Activated CD4-positive, alpha-beta T cell treated with anti-CD3 and anti-CD28 coated beads for 1 hour (primary cell): Measurements from ENCODE around the gene KRTAP2-2.
"Not testable (repeated sequence)": the region's sequence is repeated elsewhere in the genome, so short reads cannot be mapped to it uniquely, and the experiment has no call there.

Experiments used
- DNase-seq: peaks from one replicate; pipeline ENCODE4 v3.0.0-alpha.2; 2020

The KRTAP2-2 gene

GRCh38 chr17:41063449-41063848 is 8.4 kb upstream of the KRTAP2-2 start:
- DNase-seq: no peak

- DNase-seq: no peak
These were observed 6.9 kb upstream of the KRTAP2-2 start for GRCh38 chr17:41061964-41062363.

- DNase-seq: no peak
These were observed 5.1 kb upstream of the KRTAP2-2 start, which contains the start of gene KRTAP2-3 for GRCh38 chr17:41060052-41060604. Gene KRTAP2-3 (minus strand): TSS chr17:41060114. CDS start chr17:41060050, 64 bp downstream.

GRCh38 chr17:41059276-41060051 is 4.4 kb upstream of the KRTAP2-2 start:
- DNase-seq: not testable (repeated sequence)

GRCh38 chr17:41058741-41059140 is 3.7 kb upstream of the KRTAP2-2 start:
- DNase-seq: no peak

GRCh38 chr17:41057547-41057946 is 2.5 kb upstream of the KRTAP2-2 start:
- DNase-seq: no peak

- DNase-seq: not testable (repeated sequence)
These were observed 474 bp downstream of the KRTAP2-2 start for GRCh38 chr17:41054556-41054955.

- DNase-seq: no peak
These were observed 1.0 kb downstream of the KRTAP2-2 start for GRCh38 chr17:41054025-41054424.

GRCh38 chr17:41052566-41052965 is 2.5 kb downstream of the KRTAP2-2 start:
- DNase-seq: no peak

GRCh38 chr17:41049110-41049509 is 5.9 kb downstream of the KRTAP2-2 start:
- DNase-seq: no peak

GRCh38 chr17:41048441-41048840 is 6.6 kb downstream of the KRTAP2-2 start:
- no peak for DNase-seq

- DNase-seq: not testable (repeated sequence)
These were observed 8.1 kb downstream of the KRTAP2-2 start, which contains the start of gene KRTAP2-1 for GRCh38 chr17:41046735-41047465. Gene KRTAP2-1 (minus strand): TSS chr17:41047316. CDS start chr17:41047267, 49 bp downstream.

- DNase-seq: no peak
These were observed 12.1 kb downstream of the KRTAP2-2 start for GRCh38 chr17:41042953-41043352.

GRCh38 chr17:41040783-41041571 is 14.1 kb downstream of the KRTAP2-2 start, which contains the start of gene KRTAP1-1:
Gene KRTAP1-1 (minus strand): TSS chr17:41041450. CDS start chr17:41041397, 53 bp downstream.
- DNase-seq: not testable (repeated sequence)

- DNase-seq: no peak
These were observed 17.1 kb downstream of the KRTAP2-2 start for GRCh38 chr17:41037853-41038350.

GRCh38 chr17:41034346-41034935 is 20.6 kb downstream of the KRTAP2-2 start, which contains the start of gene KRTAP1-3:
Gene KRTAP1-3 (minus strand): TSS chr17:41034874. CDS start chr17:41034821, 53 bp downstream.
- not testable (repeated sequence) for DNase-seq

GRCh38 chr17:41029633-41030245 is 25.3 kb downstream of the KRTAP2-2 start, which contains the start of gene KRTAP1-4:
Gene KRTAP1-4 (minus strand): TSS chr17:41030195. CDS start chr17:41030078, 117 bp downstream.
- no peak for DNase-seq

GRCh38 chr17:41026715-41027471 is 28.1 kb downstream of the KRTAP2-2 start, which contains the start of gene KRTAP1-5:
Gene KRTAP1-5 (minus strand): TSS chr17:41027208. CDS start chr17:41027155, 53 bp downstream.
- DNase-seq: no peak

GRCh38 chr17:41024697-41025096 is 30.3 kb downstream of the KRTAP2-2 start:
- DNase-seq: no peak

- no peak for DNase-seq
These were observed 34.7 kb downstream of the KRTAP2-2 start for GRCh38 chr17:41020336-41020735.
